Testis (tissue), 3 donors: ENCODE results near the gene MON2. TPM values are rescaled to one million over a fixed set of nuclear protein-coding genes. Genes with fewer than 3 reads are reported as not detected.

ENCODE experiments used
- DNase-seq: peaks from one replicate; pipeline ENCODE4 v3.0.0-alpha.2; 2019
- H3K27ac ChIP-seq, 2 donors: fragments of 200-600 bp; sonication (generic); one replicate each; pipeline ENCODE4 v1.5.1; 2019
- H3K27me3 ChIP-seq: fragments of 200-600 bp; sonication (generic); one replicate; pipeline ENCODE4 v1.5.1; 2019
- H3K36me3 ChIP-seq: fragments of 200-600 bp; sonication (generic); one replicate; pipeline ENCODE4 v1.5.1; 2017; ENCODE audit warnings: low read depth; ENCODE audit errors: missing control alignments
- H3K4me1 ChIP-seq: fragments of 200-600 bp; sonication (generic); one replicate; pipeline ENCODE4 v1.5.1; 2019
- H3K4me3 ChIP-seq, 2 donors: fragments of 200-600 bp; sonication (generic); one replicate each; pipeline ENCODE4 v1.5.1; 2017 to 2019
- H3K9me3 ChIP-seq: fragments of 200-600 bp; sonication (generic); one replicate; pipeline ENCODE4 v1.5.1; 2017
- CTCF ChIP-seq, 3 experiments: fragments of 450-650 bp in 2 of 3; fragments of 200-600 bp in 1 of 3; sonication (generic) in 1 of 3; IDR thresholded peaks; one replicate each; pipeline ENCODE4 v1.5.1; 2016 to 2019; ENCODE audit warnings: antibody characterized with exemption in 3 of 3, mild to moderate bottlenecking in 2 of 3, moderate library complexity in 1 of 3
- POLR2A ChIP-seq: fragments of 450-650 bp; IDR thresholded peaks from one replicate; pipeline ENCODE4 v1.6.1; 2017; ENCODE audit warnings: antibody characterized with exemption, mild to moderate bottlenecking, moderate library complexity
- WGBS, 2 donors: methylation state at CpG; one replicate each; pipeline ENCODE4 v1.1.5; 2018; 5-methylcytosine and 5-hydroxymethylcytosine counted together
- intact Hi-C: fragments of 100-400 bp; cut with DNase I; formaldehyde crosslinking; loops from one replicate; pipeline ENCODE4 v1.15.1; 2023; ENCODE audit warnings: low total_unique reads
- polyA plus RNA-seq: library from polyadenylated mRNA; stranded (reverse); fragments of 350-450 nt; fragmentation: Illumina TruSeq; extraction: RNeasy Lipid Tissue Mini Kit (QIAGEN cat#74804); gene quantifications from one replicate; pipeline ENCODE4 v1.2.3, GENCODE V29; 2014; ENCODE audit warnings: low read depth, low replicate concordance; ENCODE audit not compliant: insufficient read depth
- total RNA-seq, 2 donors: library from RNA; depleted of rRNA; stranded (reverse); fragments of >200 nt; gene quantifications; one replicate each; pipeline ENCODE4 v1.2.3, GENCODE V29; 2016

The MON2 gene
- total and polyA plus RNA-seq, 3 donors from 2014 or later: 22.8 to 98.4 (median 90.1) TPM

- DNase-seq: peak; percentile 90
- Histone ChIP-seq H3K27ac (peak overlapping the region; percentile 99), H3K27me3 (no peaks in the 10 kb centered on the region), H3K36me3 (no peaks in the 10 kb centered on the region), H3K9me3 (no peaks in the 10 kb centered on the region), H3K4me1 (peaks cover 5% of the 10 kb centered on the region), H3K4me3 (peak overlapping the region; percentile 86 to 95)
- 0% methylated on average over 3 to 55 of the region's 94 CpGs for WGBS, 2 donors
- intact Hi-C loops: no loop called here
- TF ChIP-seq POLR2A (peak; percentile 44), CTCF (IDR thresholded peaks at IDR 0.05) (peak; percentile 39 to 57 (median 49))
These were observed 136.6 kb downstream of the MON2 start for GRCh38 chr12:62603061-62603810.

- intact Hi-C loops: no loop called here
- Histone ChIP-seq H3K9me3 (no peaks in the 10 kb centered on the region), H3K27me3 (no peaks in the 10 kb centered on the region), H3K4me3 (peak overlapping the region; percentile 86 to 95), H3K27ac (peak overlapping the region; percentile 99), H3K36me3 (no peaks in the 10 kb centered on the region), H3K4me1 (peaks cover 5% of the 10 kb centered on the region)
- WGBS, 2 donors: 0 to 1% methylated on average over 14 of the region's 14 CpGs
- DNase-seq: no peak
- TF ChIP-seq CTCF (IDR thresholded peaks at IDR 0.05) (no peak), POLR2A (no peak)
These were observed 137.1 kb downstream of the MON2 start for GRCh38 chr12:62603811-62604098.

- H3K36me3 ChIP-seq: no peaks in the 10 kb centered on the region
- no peak for DNase-seq
- no peaks in the 10 kb centered on the region for H3K27me3 ChIP-seq
- no peaks in the 10 kb centered on the region for H3K9me3 ChIP-seq
- H3K27ac ChIP-seq: peak overlapping the region in 1 of 2 donors; percentile 99
- H3K4me3 ChIP-seq: peak overlapping the region; percentile 86 to 95
- intact Hi-C loops: no loop called here
- peaks cover 5% of the 10 kb centered on the region for H3K4me1 ChIP-seq
- WGBS, 2 donors: 16 to 29% methylated on average over 1 of the region's 1 CpG
- TF ChIP-seq CTCF (IDR thresholded peaks at IDR 0.05): no peak
- no peak for TF ChIP-seq POLR2A
These were observed 137.7 kb downstream of the MON2 start for GRCh38 chr12:62604373-62604772.

GRCh38 chr12:62604871-62605270, 138.2 kb downstream of the MON2 start:
- intact Hi-C loops: no loop called here

More at GRCh38 chr12:62604871-62605270, 138.2 kb downstream of the MON2 start:
- Histone ChIP-seq H3K4me1 (peaks cover 5% of the 10 kb centered on the region), H3K27me3 (no peaks in the 10 kb centered on the region), H3K4me3 (peak overlapping the region in 1 of 2 donors; percentile 86), H3K9me3 (no peaks in the 10 kb centered on the region), H3K27ac (no peak overlapping the region), H3K36me3 (no peaks in the 10 kb centered on the region)
- WGBS, 2 donors: 10 to 12% methylated on average over 4 of the region's 4 CpGs
- no peak for DNase-seq
- TF ChIP-seq CTCF (IDR thresholded peaks at IDR 0.05): no peak
- TF ChIP-seq POLR2A: no peak
